ENCODE results near the gene ACER1. TPM values are rescaled to one million over a fixed set of nuclear protein-coding genes. Genes with fewer than 3 reads are reported as not detected.

ACER1 gene
- polyA plus RNA-seq, 1 of the 3 experiments (the other 2 are of a cell fraction): not detected

- TF ChIP-seq USF1 (IDR thresholded peaks at IDR 0.05; ENCODE audit: borderline replicate concordance, low read depth) (0 out of 2 replicates have a peak, but pooled peaks have one; percentile 55), FOSL2 (IDR thresholded peaks at IDR 0.05; ENCODE audit: borderline replicate concordance, low read depth) (no peak), JUND (IDR thresholded peaks at IDR 0.05) (no peak), RAD21 (IDR thresholded peaks at IDR 0.05; ENCODE audit: low read length) (peak; percentile 34; the same call in 1 of the 2 replicates), REST (IDR thresholded peaks at IDR 0.05; ENCODE audit: low read depth, low read length) (no peak), CHD2 (IDR thresholded peaks at IDR 0.05; ENCODE audit: low read length, partially characterized antibody) (peak; percentile 79), FOXJ3 (CRISPR knock-in tag; IDR thresholded peaks at IDR 0.05) (no peak), NRF1 (IDR thresholded peaks at IDR 0.05; ENCODE audit: low read depth, low read length) (no peak), RFX5 (IDR thresholded peaks at IDR 0.05; ENCODE audit: low read length) (no peak), SMC3 (IDR thresholded peaks at IDR 0.05; ENCODE audit: low read depth, low read length) (peak; percentile 42; the same call in 1 of the 2 replicates)
Measured at GRCh38 chr19:6279931-6280591, 53.4 kb downstream of the ACER1 start, which contains the start of gene MLLT1 (continued).

GRCh38 chr19:6279620-6279930, 53.8 kb downstream of the ACER1 start:
- no peak for TF ChIP-seq ELF1 (IDR thresholded peaks at IDR 0.05)
- no peak for TF ChIP-seq MXI1 (IDR thresholded peaks at IDR 0.05; ENCODE audit: low read depth, low read length)
- no peak for TF ChIP-seq NFIC (IDR thresholded peaks at IDR 0.05; ENCODE audit: borderline replicate concordance)
- no peak for TF ChIP-seq JUND (IDR thresholded peaks at IDR 0.05)
- no peak for TF ChIP-seq NRF1 (IDR thresholded peaks at IDR 0.05; ENCODE audit: low read depth, low read length)
- TF ChIP-seq MAX (IDR thresholded peaks at IDR 0.05; ENCODE audit: low read depth): no peak
- TF ChIP-seq USF1 (IDR thresholded peaks at IDR 0.05; ENCODE audit: borderline replicate concordance, low read depth): no peak
- TF ChIP-seq MEF2A (IDR thresholded peaks at IDR 0.05; ENCODE audit: borderline replicate concordance, low read depth): no peak
- TF ChIP-seq USF2 (IDR thresholded peaks at IDR 0.05; ENCODE audit: borderline replicate concordance, low read depth, low read length): no peak
- TF ChIP-seq PBX3 (IDR thresholded peaks at IDR 0.05): no peak
- no peak for TF ChIP-seq RCOR1 (IDR thresholded peaks at IDR 0.05; ENCODE audit: low read length)
- TF ChIP-seq FOSL2 (IDR thresholded peaks at IDR 0.05; ENCODE audit: borderline replicate concordance, low read depth): no peak
- peak overlapping the region; percentile 99 for H3K4me2 ChIP-seq
- no peaks in the 10 kb centered on the region for H3K9me3 ChIP-seq
- H4K20me1 ChIP-seq (ENCODE audit: insufficient read depth): peaks cover 45% of the 10 kb centered on the region
- H3K79me2 ChIP-seq (ENCODE audit: insufficient read depth): peaks cover 48% of the 10 kb centered on the region
- no peaks in the 10 kb centered on the region; the same call in 1 of the 2 replicates for H3K27me3 ChIP-seq (ENCODE audit: insufficient read depth)
- peak overlapping the region; percentile 76 to 89 for H3K4me3 ChIP-seq (ENCODE audit: low read depth in 2 of 2, low read length in 1 of 2)
- H3K27ac ChIP-seq (ENCODE audit: low read depth in 2 of 2, low read length in 1 of 2): peak overlapping the region in 1 of 2 experiments; percentile 74; a peak in 3 of 4 replicates
- no peaks in the 10 kb centered on the region for H3K9me2 ChIP-seq
- no CpG with 5 or more reads among the region's 59 CpGs for WGBS (ENCODE audit: low lambda C conversion rate)
- no peak for DNase-seq
- H2AFZ ChIP-seq (ENCODE audit: low read depth): no peak overlapping the region
- ChIA-PET POLR2A (no interaction called here), CTCF (interaction anchor here (1.1 to 2.1 kb wide), 2 partner anchors 61 to 231 kb away, joined by 3 to 9 read pairs; no protein-coding TSS in a partner anchor)
- peak overlapping the region; percentile 85 for H3K9ac ChIP-seq
- peaks cover 4 to 5% of the 10 kb centered on the region in 2 experiments for H3K36me3 ChIP-seq (replicated peaks in 1 of 2; ENCODE audit: control insufficient read depth in 1 of 2, insufficient read depth in 2 of 2, low read length in 1 of 2)
- H3K4me1 ChIP-seq (ENCODE audit: control insufficient read depth in 1 of 2, insufficient read depth in 2 of 2, low read depth in 1 of 2, low read length in 1 of 2): peaks cover 15 to 43% of the 10 kb centered on the region in 2 experiments
- peaks cover 8% of the 10 kb centered on the region for H3F3A ChIP-seq (replicated peaks; ENCODE audit: insufficient read depth)

Data from SK-N-SH (cell line).